Measurements from ENCODE around the gene UNC13A. TPM values are rescaled to one million over a fixed set of nuclear protein-coding genes. Genes with fewer than 3 reads are reported as not detected.

Gene UNC13A
- total RNA-seq, 1 experiment from 2014 or later, result 22.2 TPM

DNA sequence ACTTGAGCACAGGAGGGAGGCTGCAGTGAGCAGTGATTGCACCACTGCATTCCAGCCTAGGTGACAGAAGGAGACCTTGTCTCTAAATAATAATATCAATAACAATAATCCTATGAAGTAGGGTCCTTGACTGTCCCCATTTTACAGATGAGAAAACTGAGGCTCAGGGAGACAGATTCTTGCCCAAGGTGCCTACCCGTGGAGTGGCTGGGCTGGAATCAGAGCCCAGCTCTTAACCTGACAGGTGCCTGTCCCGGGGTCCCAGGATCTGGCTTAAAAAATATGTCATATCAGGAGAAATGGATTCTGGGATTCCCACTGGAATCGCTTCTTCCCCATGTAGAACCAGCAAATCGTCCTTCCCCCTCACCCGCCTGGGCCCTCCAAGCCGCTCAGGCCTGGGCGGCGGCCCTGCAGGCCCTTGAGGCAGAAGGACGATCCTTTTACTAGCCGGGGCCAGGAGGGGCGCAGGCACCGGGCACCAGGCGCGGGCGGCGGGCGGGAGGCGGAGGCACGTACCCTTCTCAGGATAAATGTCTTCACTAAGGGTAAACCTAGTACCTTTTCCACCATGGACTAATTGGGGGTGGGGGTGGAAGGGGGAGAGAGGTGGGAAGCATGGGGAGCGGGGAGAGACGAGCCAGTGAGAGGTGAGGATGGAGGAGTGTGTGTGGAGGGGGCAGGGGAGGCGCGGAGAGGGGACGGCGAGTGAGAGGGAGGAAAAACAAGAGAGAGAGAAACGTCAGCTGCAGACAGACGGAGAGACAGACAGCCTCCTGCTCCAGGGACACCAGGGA is 72.1 kb downstream of the UNC13A start:
- H3K4me2 ChIP-seq (ENCODE audit: insufficient read depth, insufficient read length, low read length), result no peak overlapping the region
- H3K4me3 Mint-ChIP-seq, result no peak overlapping the region
- peak; percentile 50 for DNase-seq

More for the DNA sequence above, 72.1 kb downstream of the UNC13A start:
- no peaks in the 10 kb centered on the region for H3K27me3 ChIP-seq (ENCODE audit: insufficient read depth, low read length)
- H2BK20ac ChIP-seq (ENCODE audit: low read depth, low read length, poor library complexity, severe bottlenecking), result no peak overlapping the region
- no peak overlapping the region for H2AFZ ChIP-seq (ENCODE audit: low read length)
- Mint-ChIP-seq H3K27me3 (ENCODE audit: low read depth) (no peaks in the 10 kb centered on the region), H3K9me3 (no peaks in the 10 kb centered on the region), H3K36me3 (ENCODE audit: insufficient read depth in 1 of 3, low read depth in 3 of 3) (peaks cover 5 to 22% (median 17%) of the 10 kb centered on the region in 3 experiments; a peak in 6 of 7 replicates), H3K4me1 (peaks cover 0 to 15% of the 10 kb centered on the region in 2 experiments; a peak in 2 of 4 replicates), H3K27ac (peak overlapping the region in 2 of 3 experiments; percentile 52 to 88; a peak in 4 of 7 replicates)
- H4K5ac ChIP-seq (ENCODE audit: insufficient read length, low read depth, low read length), result no peak overlapping the region
- no peak overlapping the region for H3K14ac ChIP-seq (ENCODE audit: insufficient read depth, low read length)
- no peak overlapping the region for H4K8ac ChIP-seq (replicated peaks; ENCODE audit: insufficient read length, low read depth, low read length)
- no CpG with 5 or more reads among the region's 27 CpGs for WGBS (ENCODE audit: extremely low coverage, insufficient read length, low lambda C conversion rate)
- H2AK5ac ChIP-seq (ENCODE audit: insufficient read length, low read length), result no peak overlapping the region
- no peak overlapping the region for H4K91ac ChIP-seq (ENCODE audit: insufficient read length, low read depth, low read length)
- H3K4me1 ChIP-seq (ENCODE audit: insufficient read depth, low read length), result no peaks in the 10 kb centered on the region
- H3K56ac ChIP-seq (ENCODE audit: insufficient read length, low read depth, low read length), result no peak overlapping the region
- no peak overlapping the region for H3K4ac ChIP-seq (ENCODE audit: low read depth, low read length)
- no peak overlapping the region for H2BK15ac ChIP-seq (ENCODE audit: low read depth, low read length)
- H3T11ph ChIP-seq (ENCODE audit: low read length), result no peak overlapping the region
- TF ChIP-seq CTCF (conservative IDR thresholded peaks at IDR 0.05), result no peak
- no peak overlapping the region for H3K27ac ChIP-seq (ENCODE audit: insufficient read length, low read depth, low read length)
- no peak overlapping the region for H2BK12ac ChIP-seq (ENCODE audit: insufficient read length, low read depth, low read length)
- H3K23me2 ChIP-seq (ENCODE audit: insufficient read length, low read depth, low read length, poor library complexity, severe bottlenecking), result no peaks in the 10 kb centered on the region
- H4K20me1 ChIP-seq (ENCODE audit: control insufficient read depth, insufficient read depth, insufficient read length), result no peaks in the 10 kb centered on the region
- no peaks in the 10 kb centered on the region for H3K9me3 ChIP-seq (ENCODE audit: control insufficient read depth, low read depth, low read length)
- no peak overlapping the region for H3K18ac ChIP-seq (ENCODE audit: insufficient read length, low read depth, low read length)
- H2BK120ac ChIP-seq (ENCODE audit: low read depth, low read length, poor library complexity, severe bottlenecking), result no peak overlapping the region
- H2BK5ac ChIP-seq (ENCODE audit: insufficient read length, low read length), result no peak overlapping the region
- no peak overlapping the region for H3K23ac ChIP-seq (ENCODE audit: insufficient read length, low read depth, low read length)
- no peaks in the 10 kb centered on the region for H3K79me2 ChIP-seq (ENCODE audit: insufficient read depth, low read length)
- H3K79me1 ChIP-seq (ENCODE audit: insufficient read depth, low read depth, low read length, poor library complexity, severe bottlenecking), result no peaks in the 10 kb centered on the region
- no peak overlapping the region for H3K9ac ChIP-seq (ENCODE audit: extremely low read depth, insufficient read length, low read length)

All from H9 (cell line).